ENCODE results near the gene EXD3.

The EXD3 gene

GRCh38 chr9:137294681-137295237 is 128.2 kb downstream of the EXD3 start:
- no peak for DNase-seq (ENCODE audit: low spot score)

GRCh38 chr9:137294091-137294680 is 128.8 kb downstream of the EXD3 start:
- no peak for DNase-seq (ENCODE audit: low spot score)

GRCh38 chr9:137293482-137294090 is 129.4 kb downstream of the EXD3 start:
- DNase-seq (ENCODE audit: low spot score), result no peak

GRCh38 chr9:137293094-137293481 is 129.9 kb downstream of the EXD3 start:
- no peak for DNase-seq (ENCODE audit: low spot score)

GRCh38 chr9:137286975-137287383 is 136.0 kb downstream of the EXD3 start:
- no peak for DNase-seq (ENCODE audit: low spot score)

- DNase-seq (ENCODE audit: low spot score), result peak; percentile 60
Observed at GRCh38 chr9:137281345-137282116, 141.4 kb downstream of the EXD3 start.

- DNase-seq (ENCODE audit: low spot score), result peak; percentile 62
Observed at GRCh38 chr9:137280474-137281344, 142.3 kb downstream of the EXD3 start.

- peak; percentile 66 for DNase-seq (ENCODE audit: low spot score)
Observed at GRCh38 chr9:137279741-137280473, 143.1 kb downstream of the EXD3 start.

- DNase-seq (ENCODE audit: low spot score), result no peak
Observed at GRCh38 chr9:137278721-137279711, 143.9 kb downstream of the EXD3 start.

- peak; percentile 66 for DNase-seq (ENCODE audit: low spot score)
Observed at GRCh38 chr9:137278061-137278701, 144.8 kb downstream of the EXD3 start.

GRCh38 chr9:137277329-137278041 is 145.5 kb downstream of the EXD3 start, which contains the start of gene TOR4A:
Gene TOR4A (plus strand): TSS chr9:137277726. CDS start chr9:137278690, 964 bp downstream.
- peak; percentile 76 for DNase-seq (ENCODE audit: low spot score)

GRCh38 chr9:137276473-137277328 is 146.3 kb downstream of the EXD3 start:
- DNase-seq (ENCODE audit: low spot score), result peak; percentile 85

GRCh38 chr9:137275588-137276472 is 147.1 kb downstream of the EXD3 start:
- DNase-seq (ENCODE audit: low spot score), result peak; percentile 69

GRCh38 chr9:137275203-137275587 is 147.8 kb downstream of the EXD3 start:
- no peak for DNase-seq (ENCODE audit: low spot score)

- DNase-seq (ENCODE audit: low spot score), result no peak
Observed at GRCh38 chr9:137273611-137274320, 149.2 kb downstream of the EXD3 start.

- DNase-seq (ENCODE audit: low spot score), result no peak
Observed at GRCh38 chr9:137273095-137273490, 149.9 kb downstream of the EXD3 start.
